ENCODE results near the gene OR2T4. TPM values are rescaled to one million over a fixed set of nuclear protein-coding genes. Genes with fewer than 3 reads are reported as not detected.
A peak's percentile ranks its signal among the peaks of the same experiment; 100 is the strongest.

Gene OR2T4, protein sequence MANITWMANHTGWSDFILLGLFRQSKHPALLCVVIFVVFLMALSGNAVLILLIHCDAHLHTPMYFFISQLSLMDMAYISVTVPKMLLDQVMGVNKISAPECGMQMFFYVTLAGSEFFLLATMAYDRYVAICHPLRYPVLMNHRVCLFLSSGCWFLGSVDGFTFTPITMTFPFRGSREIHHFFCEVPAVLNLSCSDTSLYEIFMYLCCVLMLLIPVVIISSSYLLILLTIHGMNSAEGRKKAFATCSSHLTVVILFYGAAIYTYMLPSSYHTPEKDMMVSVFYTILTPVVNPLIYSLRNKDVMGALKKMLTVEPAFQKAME
- total RNA-seq (not detected), polyA plus RNA-seq (not detected)

- peak within 1 kb of the TSS in 1 of 8 donors; percentile 64 for H3K27ac Mint-ChIP-seq
- no peaks in the 10 kb centered on the region for H3K4me1 Mint-ChIP-seq
- H3K9me3 Mint-ChIP-seq = peaks cover 0 to 6% (median 2%) of the 10 kb centered on the region in 5 donors
- no peak within 1 kb of the TSS for H3K27ac ChIP-seq (ENCODE audit: low read depth, low read length)
- no peak within 1 kb of the TSS for H3K4me3 Mint-ChIP-seq
- H3K9me3 ChIP-seq (ENCODE audit: low read length) = no peaks in the 10 kb centered on the region
- no peaks in the 10 kb centered on the region for H3K36me3 ChIP-seq (ENCODE audit: insufficient read depth, low read length)
- CTCF ChIA-PET = no interaction called here
- POLR2A ChIA-PET = no interaction called here
- DNase-seq = no peak
- H3K27me3 Mint-ChIP-seq = peaks cover 12 to 19% of the 10 kb centered on the region in 2 donors
- no peaks in the 10 kb centered on the region for H3K4me1 ChIP-seq (ENCODE audit: insufficient read depth, low read length)
- H3K4me3 ChIP-seq (ENCODE audit: low read length) = no peak within 1 kb of the TSS
- H3K27me3 ChIP-seq (ENCODE audit: insufficient read depth, low read length, poor library complexity, severe bottlenecking) = no peaks in the 10 kb centered on the region
- no peaks in the 10 kb centered on the region for H3K36me3 Mint-ChIP-seq
Measured at GRCh38 chr1:248361121-248361715, at the start of gene OR2T4. OR2T4 (plus strand) TSS chr1:248361665; CDS start chr1:248361665, 0 bp downstream.

- no peak overlapping the region for H3K27ac ChIP-seq (ENCODE audit: low read depth, low read length)
- Mint-ChIP-seq H3K27me3 (peaks cover 0 to 5% of the 10 kb centered on the region in 2 donors), H3K4me3 (no peak overlapping the region), H3K4me1 (no peaks in the 10 kb centered on the region), H3K36me3 (no peaks in the 10 kb centered on the region), H3K9me3 (peaks cover 8 to 21% (median 14%) of the 10 kb centered on the region in 5 donors), H3K27ac (no peak overlapping the region)
- no peak for DNase-seq
- no peaks in the 10 kb centered on the region for H3K9me3 ChIP-seq (ENCODE audit: low read length)
- ChIA-PET POLR2A (no interaction called here), CTCF (no interaction called here)
- H3K27me3 ChIP-seq (ENCODE audit: insufficient read depth, low read length, poor library complexity, severe bottlenecking) = no peaks in the 10 kb centered on the region
- H3K4me3 ChIP-seq (ENCODE audit: low read length) = no peak overlapping the region
- no peaks in the 10 kb centered on the region for H3K36me3 ChIP-seq (ENCODE audit: insufficient read depth, low read length)
- no peaks in the 10 kb centered on the region for H3K4me1 ChIP-seq (ENCODE audit: insufficient read depth, low read length)
Measured at GRCh38 chr1:248316796-248317195, 44.7 kb upstream of the OR2T4 start.

DNA sequence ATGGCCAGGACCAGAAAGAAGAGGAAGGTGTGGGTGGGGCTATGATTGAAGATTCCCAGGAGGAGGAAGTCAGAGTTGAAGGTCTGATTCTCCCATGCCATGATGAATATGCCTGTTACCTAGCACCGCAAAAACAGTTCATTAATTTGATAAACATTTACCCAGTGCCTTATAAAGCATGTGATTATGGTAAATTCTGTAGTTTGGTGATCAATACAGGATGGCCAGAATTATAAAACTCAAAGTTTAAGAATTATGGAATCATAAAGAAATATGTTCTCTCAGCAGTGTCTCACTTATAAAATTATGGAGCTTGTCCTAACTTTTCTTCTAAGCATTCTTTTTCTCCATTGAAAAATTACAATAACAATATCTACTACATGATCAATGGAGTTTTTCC lies 37.0 kb upstream of the OR2T4 start, which contains the start of gene OR2M7:
OR2M7 (minus strand) TSS at position 101 of the 400 bp plus-strand sequence; CDS start at position 101, 0 bp downstream.
- ChIA-PET POLR2A (no interaction called here), CTCF (no interaction called here)
- Histone ChIP-seq H3K4me3 (ENCODE audit: low read length) (no peak within 1 kb of the TSS), H3K27ac (ENCODE audit: low read depth, low read length) (no peak within 1 kb of the TSS), H3K4me1 (ENCODE audit: insufficient read depth, low read length) (no peaks in the 10 kb centered on the region), H3K36me3 (ENCODE audit: insufficient read depth, low read length) (no peaks in the 10 kb centered on the region), H3K27me3 (ENCODE audit: insufficient read depth, low read length, poor library complexity, severe bottlenecking) (no peaks in the 10 kb centered on the region), H3K9me3 (ENCODE audit: low read length) (no peaks in the 10 kb centered on the region)
- Mint-ChIP-seq H3K4me1 (no peaks in the 10 kb centered on the region), H3K27ac (peak within 1 kb of the TSS in 1 of 8 donors; percentile 37), H3K4me3 (no peak within 1 kb of the TSS), H3K9me3 (peaks cover 0 to 6% (median 4%) of the 10 kb centered on the region in 5 donors), H3K36me3 (no peaks in the 10 kb centered on the region), H3K27me3 (no peaks in the 10 kb centered on the region)
- no peak for DNase-seq

DNA sequence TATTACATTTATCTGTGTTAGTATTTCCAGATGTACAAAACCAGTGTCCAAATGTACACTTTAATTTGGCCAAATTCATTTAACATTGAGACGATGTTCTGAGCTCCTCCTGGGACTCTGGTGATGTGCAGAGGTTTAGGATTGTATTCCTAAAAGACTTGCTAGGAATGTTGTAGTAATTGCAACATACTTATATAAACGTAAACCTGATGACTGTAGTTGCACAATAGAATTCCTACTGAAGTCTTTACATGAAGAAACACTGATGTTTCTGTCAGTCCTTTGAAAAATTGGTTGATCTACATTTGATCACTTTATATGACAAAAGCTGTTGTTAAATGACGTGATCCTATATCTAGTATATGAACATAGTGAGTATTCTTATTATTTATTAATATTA lies 18.0 kb upstream of the OR2T4 start:
- ChIA-PET CTCF (no interaction called here), POLR2A (no interaction called here)
- Mint-ChIP-seq H3K4me3 (no peak overlapping the region), H3K4me1 (no peaks in the 10 kb centered on the region), H3K36me3 (no peaks in the 10 kb centered on the region), H3K27me3 (peaks cover under 1 to 1% of the 10 kb centered on the region in 2 donors), H3K27ac (no peak overlapping the region), H3K9me3 (no peaks in the 10 kb centered on the region)
- Histone ChIP-seq H3K27ac (ENCODE audit: low read depth, low read length) (no peak overlapping the region), H3K9me3 (ENCODE audit: low read length) (no peaks in the 10 kb centered on the region), H3K4me1 (ENCODE audit: insufficient read depth, low read length) (no peaks in the 10 kb centered on the region), H3K4me3 (ENCODE audit: low read length) (no peak overlapping the region), H3K36me3 (ENCODE audit: insufficient read depth, low read length) (no peaks in the 10 kb centered on the region), H3K27me3 (ENCODE audit: insufficient read depth, low read length, poor library complexity, severe bottlenecking) (no peaks in the 10 kb centered on the region)
- DNase-seq = no peak

DNA sequence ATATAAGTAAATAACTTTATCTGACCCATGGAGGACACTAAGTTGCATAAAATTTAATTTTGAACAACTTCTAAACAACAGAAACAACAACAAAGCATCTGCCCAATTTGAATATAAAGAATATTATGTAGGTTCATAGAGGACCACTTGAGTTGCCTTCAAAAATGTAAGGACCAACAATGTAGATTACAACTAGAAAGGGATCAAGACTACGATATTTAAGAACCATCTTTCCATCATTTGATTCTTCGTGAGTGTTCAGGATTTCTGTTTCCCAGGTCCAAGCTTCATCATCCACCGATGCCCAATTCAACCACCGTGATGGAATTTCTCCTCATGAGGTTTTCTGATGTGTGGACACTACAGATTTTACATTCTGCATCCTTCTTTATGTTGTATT lies 13.0 kb upstream of the OR2T4 start, which contains the start of gene OR14C36:
OR14C36 (plus strand) TSS at position 301 of the 400 bp plus-strand sequence; CDS start at position 301, 0 bp downstream.
- Histone ChIP-seq H3K27ac (ENCODE audit: low read depth, low read length) (no peak within 1 kb of the TSS), H3K36me3 (ENCODE audit: insufficient read depth, low read length) (no peaks in the 10 kb centered on the region), H3K4me1 (ENCODE audit: insufficient read depth, low read length) (no peaks in the 10 kb centered on the region), H3K27me3 (ENCODE audit: insufficient read depth, low read length, poor library complexity, severe bottlenecking) (no peaks in the 10 kb centered on the region), H3K9me3 (ENCODE audit: low read length) (no peaks in the 10 kb centered on the region), H3K4me3 (ENCODE audit: low read length) (no peak within 1 kb of the TSS)
- POLR2A ChIA-PET = no interaction called here
- Mint-ChIP-seq H3K4me3 (no peak within 1 kb of the TSS), H3K36me3 (no peaks in the 10 kb centered on the region), H3K4me1 (no peaks in the 10 kb centered on the region), H3K27ac (no peak within 1 kb of the TSS), H3K27me3 (peaks cover 3 to 10% of the 10 kb centered on the region in 2 donors), H3K9me3 (no peaks in the 10 kb centered on the region)
- DNase-seq = no peak
- CTCF ChIA-PET = no interaction called here

DNA sequence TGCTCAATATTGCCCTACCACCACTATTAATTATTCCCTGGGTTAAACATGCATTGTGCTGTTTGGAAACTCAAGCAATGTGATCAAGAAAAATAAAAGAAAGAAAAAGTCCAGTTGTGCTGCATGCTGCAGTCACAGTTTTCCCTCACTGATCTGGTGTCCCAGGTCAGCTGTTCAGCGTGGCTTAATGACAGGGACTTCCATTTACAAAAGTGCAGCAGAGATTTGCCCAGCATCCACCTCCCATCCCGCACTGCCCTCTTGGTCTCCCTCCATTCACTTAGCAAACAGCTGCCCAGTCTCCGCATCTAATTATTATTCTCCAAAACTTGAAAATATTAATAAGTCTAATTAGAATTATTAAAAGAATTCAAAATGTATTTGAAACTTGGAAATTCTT lies 2.0 kb upstream of the OR2T4 start:
- H3K27ac ChIP-seq (ENCODE audit: low read depth, low read length) = no peak overlapping the region
- H3K4me1 ChIP-seq (ENCODE audit: insufficient read depth, low read length) = no peaks in the 10 kb centered on the region
- H3K4me3 Mint-ChIP-seq = no peak overlapping the region
- H3K4me1 Mint-ChIP-seq = no peaks in the 10 kb centered on the region
- H3K27me3 Mint-ChIP-seq = peaks cover 12 to 19% of the 10 kb centered on the region in 2 donors
- no peaks in the 10 kb centered on the region for H3K36me3 ChIP-seq (ENCODE audit: insufficient read depth, low read length)
- ChIA-PET CTCF (no interaction called here), POLR2A (no interaction called here)
- no peak overlapping the region for H3K4me3 ChIP-seq (ENCODE audit: low read length)
- no peak overlapping the region for H3K27ac Mint-ChIP-seq
- H3K9me3 ChIP-seq (ENCODE audit: low read length) = no peaks in the 10 kb centered on the region
- no peaks in the 10 kb centered on the region for H3K36me3 Mint-ChIP-seq
- H3K9me3 Mint-ChIP-seq = peaks cover 0 to 6% (median 0%) of the 10 kb centered on the region in 5 donors
- no peaks in the 10 kb centered on the region for H3K27me3 ChIP-seq (ENCODE audit: insufficient read depth, low read length, poor library complexity, severe bottlenecking)
- DNase-seq = no peak

GRCh38 chr1:248366609-248367008 lies 5.1 kb downstream of the OR2T4 start:
- Mint-ChIP-seq H3K27me3 (peaks cover 12 to 19% of the 10 kb centered on the region in 2 donors), H3K4me3 (no peak overlapping the region), H3K36me3 (no peaks in the 10 kb centered on the region), H3K27ac (no peak overlapping the region), H3K9me3 (peaks cover 2 to 6% (median 2%) of the 10 kb centered on the region in 5 donors), H3K4me1 (no peaks in the 10 kb centered on the region)
- ChIA-PET CTCF (no interaction called here), POLR2A (no interaction called here)
- H3K27me3 ChIP-seq (ENCODE audit: insufficient read depth, low read length, poor library complexity, severe bottlenecking) = no peaks in the 10 kb centered on the region
- no peaks in the 10 kb centered on the region for H3K36me3 ChIP-seq (ENCODE audit: insufficient read depth, low read length)
- no peak overlapping the region for H3K27ac ChIP-seq (ENCODE audit: low read depth, low read length)
- no peaks in the 10 kb centered on the region for H3K9me3 ChIP-seq (ENCODE audit: low read length)
- no peak for DNase-seq
- H3K4me1 ChIP-seq (ENCODE audit: insufficient read depth, low read length) = no peaks in the 10 kb centered on the region
- H3K4me3 ChIP-seq (ENCODE audit: low read length) = no peak overlapping the region

DNA sequence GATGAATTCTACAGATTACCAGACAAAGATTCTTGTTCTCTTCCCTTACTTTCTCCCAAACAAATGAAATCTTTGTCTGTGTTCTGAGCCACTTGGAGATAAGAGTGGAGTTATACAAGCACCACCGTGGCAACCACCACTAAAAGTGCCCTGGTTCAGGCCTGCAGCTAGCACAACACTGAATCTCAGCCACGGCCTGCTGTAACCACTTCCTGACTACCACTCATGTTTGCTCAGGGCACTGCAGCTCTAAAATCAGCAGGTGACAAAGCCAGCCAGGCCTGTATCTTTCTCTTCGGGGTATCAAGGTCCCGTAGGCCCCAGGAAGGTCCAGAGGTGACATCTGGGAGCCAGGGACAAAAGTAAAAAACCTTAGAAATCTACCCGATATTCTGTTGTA lies 10.9 kb downstream of the OR2T4 start:
- POLR2A ChIA-PET = no interaction called here
- CTCF ChIA-PET = no interaction called here

More for the DNA sequence above, 10.9 kb downstream of the OR2T4 start:
- H3K36me3 Mint-ChIP-seq = no peaks in the 10 kb centered on the region
- H3K36me3 ChIP-seq (ENCODE audit: insufficient read depth, low read length) = no peaks in the 10 kb centered on the region
- peaks cover 0 to 4% (median 0%) of the 10 kb centered on the region in 5 donors for H3K9me3 Mint-ChIP-seq
- DNase-seq = no peak
- peaks cover 0 to 2% of the 10 kb centered on the region in 2 donors for H3K27me3 Mint-ChIP-seq
- H3K9me3 ChIP-seq (ENCODE audit: low read length) = no peaks in the 10 kb centered on the region
- H3K4me1 ChIP-seq (ENCODE audit: insufficient read depth, low read length) = no peaks in the 10 kb centered on the region
- no peak overlapping the region for H3K4me3 Mint-ChIP-seq
- peak overlapping the region in 1 of 8 donors; percentile 70 for H3K27ac Mint-ChIP-seq
- peaks cover 0 to 6% (median 0%) of the 10 kb centered on the region in 3 donors for H3K4me1 Mint-ChIP-seq
- no peak overlapping the region for H3K4me3 ChIP-seq (ENCODE audit: low read length)
- H3K27me3 ChIP-seq (ENCODE audit: insufficient read depth, low read length, poor library complexity, severe bottlenecking) = no peaks in the 10 kb centered on the region
- no peak overlapping the region for H3K27ac ChIP-seq (ENCODE audit: low read depth, low read length)
